Mesothelial cell of epicardium (in vitro differentiated cells): ENCODE results near the gene ULK4. TPM values are rescaled to one million over a fixed set of nuclear protein-coding genes. Genes with fewer than 3 reads are reported as not detected.

Experiments
- DNase-seq, 2 experiments: peaks; one replicate each; pipeline ENCODE4 v3.0.0; 2021; ENCODE audit warnings: low spot score in 2 of 2; ENCODE audit not compliant: unreplicated experiment in 2 of 2
- H3K27ac Mint-ChIP-seq: 2 replicates; pipeline ENCODE4 v1.8.0; 2021; ENCODE audit warnings: mixed read lengths
- H3K27me3 Mint-ChIP-seq: 2 replicates; pipeline ENCODE4 v1.8.0; 2021; ENCODE audit warnings: low read depth, mixed read lengths
- H3K36me3 Mint-ChIP-seq: 2 replicates; pipeline ENCODE4 v1.8.0; 2021; ENCODE audit warnings: mixed read lengths
- H3K4me1 Mint-ChIP-seq: 2 replicates; pipeline ENCODE4 v1.8.0; 2021; ENCODE audit warnings: mixed read lengths
- H3K4me3 Mint-ChIP-seq: 2 replicates; pipeline ENCODE4 v1.8.0; 2021; ENCODE audit warnings: mild to moderate bottlenecking, moderate library complexity, mixed read lengths
- H3K9me3 Mint-ChIP-seq: 2 replicates; pipeline ENCODE4 v1.8.0; 2021; ENCODE audit warnings: mixed read lengths
- CTCF ChIP-seq: fragments of 200-600 bp; sonication (generic); IDR thresholded peaks from one replicate; pipeline ENCODE4 v1.5.0; 2021; ENCODE audit warnings: antibody characterized with exemption; ENCODE audit not compliant: unreplicated experiment
- total RNA-seq: library from RNA; stranded (reverse); gene quantifications from 3 replicates; pipeline ENCODE4 v1.2.1, GENCODE V29; 2021

ULK4 gene
- total RNA-seq, 1 donor from 2014 or later: 10.7 TPM

- Mint-ChIP-seq H3K9me3 (peaks cover 4% of the 10 kb centered on the region), H3K36me3 (peaks cover 2% of the 10 kb centered on the region), H3K27ac (no peak overlapping the region), H3K4me1 (no peaks in the 10 kb centered on the region), H3K4me3 (no peak overlapping the region), H3K27me3 (no peaks in the 10 kb centered on the region)
- no peak for TF ChIP-seq CTCF
- DNase-seq: no peak
Measured at GRCh38 chr3:41751597-41751996, 210.3 kb downstream of the ULK4 start.

- DNase-seq: no peak
- Mint-ChIP-seq H3K36me3 (peaks cover 2% of the 10 kb centered on the region), H3K4me3 (no peak overlapping the region), H3K4me1 (no peaks in the 10 kb centered on the region), H3K9me3 (peaks cover 4% of the 10 kb centered on the region), H3K27me3 (no peaks in the 10 kb centered on the region), H3K27ac (no peak overlapping the region)
- no peak for TF ChIP-seq CTCF
Measured at GRCh38 chr3:41749988-41750387, 211.9 kb downstream of the ULK4 start.

DNA sequence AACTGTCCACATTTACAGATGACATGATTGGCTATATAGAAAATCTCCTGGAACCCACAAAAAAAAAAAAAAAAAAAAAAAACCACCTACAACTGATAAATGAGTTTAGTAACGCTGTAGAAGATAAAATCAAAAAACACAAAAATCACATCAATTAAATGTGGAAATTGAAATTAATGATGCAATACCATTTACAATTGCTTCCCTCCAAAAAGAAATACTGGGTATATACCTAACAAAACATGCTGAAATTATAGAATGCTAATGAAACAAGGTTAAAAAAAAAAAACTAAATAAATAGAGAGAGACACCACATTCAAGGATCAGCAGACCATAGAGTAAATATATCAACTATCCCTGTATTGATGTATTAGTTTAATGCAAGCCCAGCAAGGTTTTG is 215.7 kb downstream of the ULK4 start:
- Mint-ChIP-seq H3K27ac (no peak overlapping the region), H3K27me3 (no peaks in the 10 kb centered on the region), H3K4me3 (no peak overlapping the region), H3K9me3 (peaks cover 9% of the 10 kb centered on the region), H3K36me3 (peaks cover 2% of the 10 kb centered on the region), H3K4me1 (no peaks in the 10 kb centered on the region)
- TF ChIP-seq CTCF: no peak
- no peak for DNase-seq

DNA sequence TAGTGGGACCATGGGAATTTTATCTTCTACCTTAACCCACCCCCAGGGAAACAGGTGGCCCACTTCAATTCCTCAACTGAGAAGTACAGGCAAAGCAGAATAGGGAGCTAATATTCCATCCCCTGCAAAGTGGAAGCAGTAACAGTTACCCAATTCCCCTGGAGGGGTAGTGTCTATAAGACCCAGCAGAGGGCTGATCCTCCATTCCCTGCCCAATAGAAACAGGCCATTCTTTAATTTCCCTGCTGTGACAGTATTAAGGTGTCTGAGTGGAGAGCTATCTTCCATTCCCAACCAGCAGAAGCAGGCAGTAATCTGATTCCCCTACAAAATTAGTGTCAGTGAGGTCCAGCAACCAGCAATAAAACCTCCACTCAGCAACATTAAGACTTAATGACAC is 219.8 kb downstream of the ULK4 start:
- no peak for DNase-seq
- Mint-ChIP-seq H3K4me1 (no peaks in the 10 kb centered on the region), H3K27me3 (no peaks in the 10 kb centered on the region), H3K9me3 (peaks cover 14% of the 10 kb centered on the region), H3K4me3 (no peak overlapping the region), H3K36me3 (peaks cover 4% of the 10 kb centered on the region), H3K27ac (no peak overlapping the region)
- no peak for TF ChIP-seq CTCF

GRCh38 chr3:41740374-41740886 is 221.5 kb downstream of the ULK4 start:
- Mint-ChIP-seq H3K27me3 (no peaks in the 10 kb centered on the region), H3K36me3 (peaks cover 4% of the 10 kb centered on the region), H3K9me3 (peaks cover 14% of the 10 kb centered on the region), H3K4me3 (no peak overlapping the region), H3K4me1 (no peaks in the 10 kb centered on the region), H3K27ac (no peak overlapping the region)
- no peak for DNase-seq
- no peak for TF ChIP-seq CTCF

GRCh38 chr3:41726891-41727290 is 235.0 kb downstream of the ULK4 start:
- H3K27ac Mint-ChIP-seq: no peak overlapping the region
- H3K4me3 Mint-ChIP-seq: no peak overlapping the region
- no peak for DNase-seq
- no peaks in the 10 kb centered on the region for H3K27me3 Mint-ChIP-seq
- H3K9me3 Mint-ChIP-seq: peaks cover 16% of the 10 kb centered on the region
- no peak for TF ChIP-seq CTCF
- H3K36me3 Mint-ChIP-seq: peaks cover 8% of the 10 kb centered on the region
- no peaks in the 10 kb centered on the region for H3K4me1 Mint-ChIP-seq
